HEK293 (cell line): ENCODE data around the gene IL3RA.

Experiments used
- CTCF ChIA-PET: fragments of 350-600 bp; formaldehyde crosslinking; extraction: SDS; loops from one replicate; lab custom pipeline; 2021; ENCODE audit warnings: antibody characterized with exemption; lab: Yijun Ruan, JAX
- POLR2A ChIA-PET: fragments of 300-600 bp; formaldehyde crosslinking; extraction: SDS; loops from one replicate; lab custom pipeline; 2020; ENCODE audit warnings: antibody characterized with exemption, inconsistent platforms; lab: Yijun Ruan, JAX
- H3K27ac ChIP-seq: fragments of 200-500 bp; sonication (Bioruptor generic); 2 replicates; pipeline ENCODE4 v1.5.1; 2014; ENCODE audit warnings: low read depth, low read length, control low read depth, inconsistent platforms; ENCODE audit errors: extremely low read depth
- H3K36me3 ChIP-seq, 2 experiments: fragments of 200-500 bp in 1 of 2; sonication (Bioruptor generic) in 1 of 2; 1 replicate in 1 of 2; 2 replicates in 1 of 2; pipeline ENCODE4 v1.5.1; 2014 to 2017; ENCODE audit warnings: inconsistent platforms in 2 of 2, low read length in 2 of 2; ENCODE audit not compliant: control insufficient read depth in 2 of 2, insufficient read depth in 1 of 2
- H3K4me1 ChIP-seq: fragments of 200-500 bp; sonication (Bioruptor generic); 2 replicates; pipeline ENCODE4 v1.5.1; 2014; ENCODE audit warnings: mild to moderate bottlenecking, low read length, inconsistent platforms; ENCODE audit not compliant: control insufficient read depth, insufficient read depth
- H3K4me3 ChIP-seq: 2 replicates; pipeline ENCODE4 v1.5.1; 2011; ENCODE audit warnings: low read depth, mild to moderate bottlenecking, control low read depth, low read length, moderate library complexity
- H3K9me3 ChIP-seq: fragments of 200-500 bp; sonication (Bioruptor generic); 2 replicates; pipeline ENCODE4 v1.5.1; 2014; ENCODE audit warnings: low read depth, low read length, inconsistent platforms; ENCODE audit not compliant: control insufficient read depth, insufficient read depth
- CTCF ChIP-seq: fragments of 450-650 bp; formaldehyde crosslinking; IDR thresholded peaks from 2 replicates; pipeline ENCODE4 v1.5.1; 2016; ENCODE audit warnings: missing biosample characterization, missing genetic modification characterization
- KLF17 ChIP-seq: fragments of 450-650 bp; formaldehyde crosslinking; IDR thresholded peaks from 2 replicates; pipeline ENCODE4 v1.5.1; 2016; ENCODE audit warnings: missing biosample characterization, missing genetic modification characterization
- PRDM2 ChIP-seq: fragments of 450-650 bp; formaldehyde crosslinking; IDR thresholded peaks from 2 replicates; pipeline ENCODE4 v1.5.1; 2016; ENCODE audit warnings: missing biosample characterization, missing genetic modification characterization, borderline replicate concordance
- SCRT1 ChIP-seq: fragments of 450-650 bp; formaldehyde crosslinking; IDR thresholded peaks from 2 replicates; pipeline ENCODE4 v1.5.1; 2016; ENCODE audit warnings: missing biosample characterization, missing genetic modification characterization, borderline replicate concordance
- TSHZ1 ChIP-seq: fragments of 450-650 bp; formaldehyde crosslinking; IDR thresholded peaks from 2 replicates; pipeline ENCODE4 v1.5.1; 2016; ENCODE audit warnings: missing biosample characterization, missing genetic modification characterization, borderline replicate concordance
- ZBTB21 ChIP-seq: fragments of 450-650 bp; formaldehyde crosslinking; IDR thresholded peaks from 2 replicates; pipeline ENCODE4 v1.5.1; 2017; ENCODE audit warnings: missing biosample characterization, missing genetic modification characterization
- ZEB2 ChIP-seq: fragments of 450-650 bp; formaldehyde crosslinking; IDR thresholded peaks from 2 replicates; pipeline ENCODE4 v1.5.1; 2016; ENCODE audit warnings: missing biosample characterization, missing genetic modification characterization
- ZNF121 ChIP-seq: fragments of 450-650 bp; formaldehyde crosslinking; IDR thresholded peaks from 2 replicates; pipeline ENCODE4 v1.5.1; 2016; ENCODE audit warnings: missing biosample characterization, missing genetic modification characterization
- ZNF2 ChIP-seq: fragments of 450-650 bp; formaldehyde crosslinking; IDR thresholded peaks from 2 replicates; pipeline ENCODE4 v1.5.1; 2016; ENCODE audit warnings: missing biosample characterization, missing genetic modification characterization
- ZNF221 ChIP-seq: fragments of 450-650 bp; formaldehyde crosslinking; IDR thresholded peaks from 2 replicates; pipeline ENCODE4 v1.5.1; 2017; ENCODE audit warnings: missing biosample characterization, missing genetic modification characterization, borderline replicate concordance
- ZNF292 ChIP-seq: fragments of 450-650 bp; formaldehyde crosslinking; IDR thresholded peaks from 2 replicates; pipeline ENCODE4 v1.5.1; 2016; ENCODE audit warnings: low read depth, missing biosample characterization, missing genetic modification characterization, borderline replicate concordance
- ZNF302 ChIP-seq: fragments of 450-650 bp; formaldehyde crosslinking; IDR thresholded peaks from 2 replicates; pipeline ENCODE4 v1.5.1; 2016; ENCODE audit warnings: missing biosample characterization, missing genetic modification characterization, low read depth
- ZNF350 ChIP-seq: fragments of 450-650 bp; formaldehyde crosslinking; IDR thresholded peaks from 2 replicates; pipeline ENCODE4 v1.5.0; 2017; ENCODE audit warnings: missing biosample characterization, mild to moderate bottlenecking, missing genetic modification characterization
- ZNF580 ChIP-seq: fragments of 450-650 bp; formaldehyde crosslinking; IDR thresholded peaks from 2 replicates; pipeline ENCODE4 v1.5.1; 2016; ENCODE audit warnings: missing biosample characterization, missing genetic modification characterization
- ZSCAN30 ChIP-seq: fragments of 450-650 bp; IDR thresholded peaks from 2 replicates; pipeline ENCODE4 v1.5.1; 2018; ENCODE audit warnings: missing biosample characterization, mild to moderate bottlenecking, missing genetic modification characterization, moderate library complexity
- ZSCAN5A ChIP-seq: fragments of 450-650 bp; formaldehyde crosslinking; IDR thresholded peaks from 2 replicates; pipeline ENCODE4 v1.5.1; 2016; ENCODE audit warnings: missing biosample characterization, missing genetic modification characterization

The IL3RA gene

GRCh38 chrX:1389993-1390285, 53.4 kb downstream of the IL3RA start:
- Histone ChIP-seq H3K4me1 (peaks cover 3% of the 10 kb centered on the region), H3K4me3 (no peak overlapping the region), H3K36me3 (peaks cover 55 to 70% of the 10 kb centered on the region in 2 experiments), H3K9me3 (no peaks in the 10 kb centered on the region), H3K27ac (no peak overlapping the region)
- POLR2A ChIA-PET = no interaction called here
- TF ChIP-seq SCRT1 (tag by site-specific recombination) (no peak), ZNF302 (tag by site-specific recombination) (no peak), PRDM2 (no peak), ZNF580 (no peak), ZSCAN30 (tag by site-specific recombination) (no peak), ZNF221 (tag by site-specific recombination) (no peak), ZEB2 (tag by site-specific recombination) (no peak), ZSCAN5A (tag by site-specific recombination) (no peak), KLF17 (no peak), CTCF (tag by site-specific recombination) (no peak), ZNF350 (no peak), ZNF121 (tag by site-specific recombination) (no peak), ZNF2 (tag by site-specific recombination) (no peak), TSHZ1 (tag by site-specific recombination) (no peak), ZNF292 (tag by site-specific recombination) (no peak), ZBTB21 (tag by site-specific recombination) (no peak)
- CTCF ChIA-PET = no interaction called here
